NCI-H2081 (cell line): Measurements from ENCODE around the gene DMRT1.

Experiments
- DNase-seq, 2 experiments: peaks; one replicate each; lab custom pipeline; 2025; lab: John Stamatoyannopoulos, UW

The DMRT1 gene

DNA sequence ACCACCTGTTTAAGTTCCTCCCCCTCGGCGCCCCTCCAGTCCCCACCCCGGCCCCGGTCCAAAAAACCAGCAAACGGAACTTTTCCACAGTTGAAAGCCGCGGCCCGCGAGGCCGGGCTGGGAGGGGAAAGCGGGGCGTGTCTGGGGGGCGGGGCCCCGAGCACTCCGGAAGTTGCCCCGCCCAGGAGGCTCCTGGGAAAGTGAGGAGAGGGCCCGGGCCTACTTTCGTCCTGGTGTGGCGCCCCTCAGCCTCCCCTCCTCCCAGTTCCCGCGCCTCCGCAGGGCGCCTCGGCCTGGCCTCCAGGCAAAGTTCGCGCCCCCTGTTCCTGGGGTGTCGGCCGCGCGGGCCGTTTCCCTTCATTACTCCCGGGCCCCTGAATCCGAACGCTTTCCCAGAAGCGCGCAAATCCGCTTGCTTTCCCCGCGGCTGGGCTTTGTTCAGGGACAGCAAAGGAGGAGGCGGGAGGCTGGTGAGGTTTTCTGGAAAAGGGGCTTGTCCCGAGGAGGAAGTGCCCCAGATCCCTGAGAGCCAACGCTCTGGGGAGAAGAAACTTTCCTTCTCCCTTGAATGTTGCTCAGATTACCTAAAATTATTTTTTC is 130.5 kb downstream of the DMRT1 start:
- no peak for DNase-seq

DNA sequence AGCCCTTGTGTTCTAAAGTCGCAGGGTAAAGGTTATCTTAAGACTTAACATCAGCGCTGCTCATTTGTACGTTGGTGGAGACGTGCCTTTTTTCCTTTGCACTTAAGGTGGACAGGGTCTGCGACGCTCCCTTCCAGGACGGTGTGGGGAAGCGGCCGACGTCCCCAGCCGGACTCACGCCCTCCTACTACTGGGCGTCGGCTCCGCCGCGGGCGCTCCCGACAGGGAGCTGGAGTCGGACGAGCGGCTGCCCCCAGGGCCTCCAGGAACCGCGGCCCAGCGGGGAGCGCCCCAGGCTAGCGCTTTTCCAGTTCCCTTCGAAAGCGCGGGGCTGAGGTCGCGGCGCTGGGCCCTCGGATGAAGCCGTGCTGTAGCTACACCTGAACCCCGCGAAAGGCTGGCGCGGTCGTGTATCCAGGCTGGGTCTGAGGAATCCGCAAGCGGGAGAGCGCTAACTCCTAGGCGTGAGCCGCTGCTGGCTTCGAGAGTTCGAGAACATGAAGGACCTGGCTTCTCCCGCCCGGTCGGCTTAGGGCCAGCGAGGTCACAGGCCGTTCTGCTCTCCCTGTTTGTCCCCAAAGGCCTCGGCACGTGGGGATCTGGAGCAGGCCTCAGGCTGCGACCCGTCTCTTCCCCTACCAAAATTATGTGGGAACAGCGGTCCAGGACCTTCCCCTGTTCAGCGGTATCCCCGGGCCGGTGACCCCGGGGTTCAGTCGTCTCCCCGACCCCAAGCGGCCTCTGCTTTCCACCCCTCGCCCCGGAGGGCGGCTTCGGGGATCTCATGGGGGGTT is 131.2 kb downstream of the DMRT1 start:
- DNase-seq, result no peak

- no peak for DNase-seq
Observed at GRCh38 chr9:973295-973834, 131.9 kb downstream of the DMRT1 start.

- DNase-seq, result no peak
Observed at GRCh38 chr9:974031-974995, 132.8 kb downstream of the DMRT1 start.

- DNase-seq, result no peak
Observed at GRCh38 chr9:974996-975739, 133.7 kb downstream of the DMRT1 start.

- DNase-seq, result no peak
Observed at GRCh38 chr9:975740-976257, 134.3 kb downstream of the DMRT1 start.

DNA sequence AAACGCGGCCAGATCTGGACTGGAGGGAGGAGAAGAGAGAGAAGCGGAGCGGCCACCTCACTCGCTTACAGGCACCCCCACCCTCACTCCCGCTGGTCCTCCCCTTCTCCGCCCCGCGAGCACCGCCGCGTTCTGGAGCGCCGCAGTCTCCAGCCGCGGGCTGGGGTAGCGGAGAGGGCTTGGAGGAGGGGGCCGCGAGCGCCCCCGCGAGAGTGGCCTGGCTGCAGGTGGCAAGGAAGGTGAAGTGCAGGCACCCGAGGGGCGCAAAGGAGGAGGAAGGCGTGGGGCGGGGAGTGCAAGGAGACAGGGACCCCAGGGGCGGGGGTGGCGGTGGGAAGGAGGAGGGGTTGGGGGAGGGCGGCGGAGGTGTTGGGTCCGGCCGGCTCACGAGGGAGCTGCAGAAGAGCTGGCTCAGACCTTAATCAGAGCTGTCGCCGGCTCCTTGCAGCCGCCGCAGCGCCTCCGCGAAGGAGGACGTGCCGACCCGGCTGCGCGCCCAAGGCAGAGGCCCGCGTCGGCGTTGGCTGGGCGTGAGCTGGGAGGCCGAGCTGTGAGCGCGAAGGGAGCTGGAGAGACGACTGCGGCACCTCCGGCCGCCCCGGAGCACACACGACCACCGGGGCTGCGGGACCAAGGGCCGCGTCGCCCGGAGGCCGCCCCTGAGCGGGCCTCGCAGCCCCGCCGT is 134.9 kb downstream of the DMRT1 start, which contains the start of gene DMRT3:
DMRT3 (plus strand) TSS at position 398 of the 685 bp plus-strand sequence. CDS start 347 bp downstream, outside the sequence.
- no peak for DNase-seq

DNA sequence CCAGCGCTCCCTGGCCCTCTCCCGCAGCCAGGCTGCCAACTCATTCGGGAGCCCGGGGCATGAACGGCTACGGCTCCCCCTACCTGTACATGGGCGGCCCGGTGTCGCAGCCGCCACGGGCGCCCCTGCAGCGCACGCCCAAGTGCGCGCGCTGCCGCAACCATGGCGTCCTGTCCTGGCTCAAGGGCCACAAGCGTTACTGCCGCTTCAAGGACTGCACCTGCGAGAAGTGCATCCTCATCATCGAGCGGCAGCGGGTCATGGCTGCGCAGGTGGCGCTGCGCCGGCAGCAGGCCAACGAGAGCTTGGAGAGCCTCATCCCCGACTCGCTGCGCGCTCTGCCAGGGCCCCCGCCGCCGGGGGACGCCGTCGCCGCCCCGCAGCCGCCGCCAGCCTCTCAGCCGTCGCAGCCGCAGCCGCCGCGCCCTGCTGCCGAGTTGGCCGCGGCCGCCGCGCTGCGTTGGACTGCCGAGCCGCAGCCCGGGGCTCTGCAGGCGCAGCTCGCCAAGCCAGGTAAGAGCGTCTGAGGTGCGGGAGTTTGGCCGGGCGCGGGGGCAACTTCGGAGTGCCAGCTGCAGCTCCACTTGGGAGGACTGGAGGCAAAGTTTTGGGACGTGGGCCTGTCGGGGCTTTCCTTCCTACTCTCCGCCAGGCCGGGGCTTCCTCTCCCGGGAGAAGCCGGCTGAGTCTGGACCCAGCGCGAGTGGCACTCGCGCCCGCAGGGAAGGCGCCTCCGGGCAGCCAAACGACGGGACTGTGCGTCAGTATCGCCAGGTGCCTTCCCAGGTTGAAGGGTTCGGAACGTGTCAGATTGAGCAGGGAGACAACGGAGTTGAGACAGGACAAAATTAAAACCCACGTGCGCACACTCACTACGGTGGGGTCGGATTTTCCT is 135.7 kb downstream of the DMRT1 start:
- DNase-seq, result no peak

GRCh38 chr9:977838-978830 is 136.6 kb downstream of the DMRT1 start:
- DNase-seq, result no peak

- no peak for DNase-seq
Observed at GRCh38 chr9:979983-980382, 138.5 kb downstream of the DMRT1 start.

DNA sequence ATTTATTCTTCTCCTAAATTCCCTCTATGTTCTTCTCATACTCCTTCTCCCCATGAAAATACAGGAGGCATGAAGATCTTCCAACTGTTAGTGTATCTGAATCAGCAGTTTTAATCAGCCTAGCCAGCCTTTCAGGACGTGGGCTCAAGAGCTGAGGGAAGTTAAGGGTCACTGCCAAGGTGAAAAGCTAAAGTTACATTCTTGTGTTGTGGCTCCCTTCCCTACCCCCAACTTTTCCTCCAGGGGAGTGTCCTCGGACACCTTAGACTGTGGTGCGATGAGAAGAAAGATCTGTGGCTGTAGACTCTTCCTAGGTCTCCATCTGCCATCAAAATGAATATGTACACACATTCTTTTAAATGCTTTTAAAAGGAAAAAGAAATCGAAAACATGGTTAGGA is 139.1 kb downstream of the DMRT1 start:
- DNase-seq, result no peak

DNA sequence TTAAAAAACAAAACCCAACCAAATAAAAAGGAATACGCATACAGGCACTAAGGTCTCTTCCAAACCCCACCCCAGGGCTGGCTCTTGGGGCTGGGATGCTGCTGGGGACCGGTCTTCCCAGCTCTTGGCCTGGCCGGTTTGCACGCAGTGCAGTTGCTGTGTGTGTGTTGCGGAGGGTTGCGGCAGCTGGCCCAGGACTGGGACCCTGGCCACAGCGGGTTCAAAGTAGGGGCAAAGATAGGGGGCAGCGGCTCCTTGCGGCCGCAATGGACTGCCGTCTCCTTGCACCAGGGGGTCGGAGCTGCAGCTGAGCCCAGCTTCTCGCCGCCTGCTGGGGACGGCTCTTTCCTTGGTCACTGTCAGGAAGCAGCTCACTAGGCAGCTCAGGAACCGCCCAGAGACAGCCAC is 140.0 kb downstream of the DMRT1 start:
- DNase-seq, result no peak

DNA sequence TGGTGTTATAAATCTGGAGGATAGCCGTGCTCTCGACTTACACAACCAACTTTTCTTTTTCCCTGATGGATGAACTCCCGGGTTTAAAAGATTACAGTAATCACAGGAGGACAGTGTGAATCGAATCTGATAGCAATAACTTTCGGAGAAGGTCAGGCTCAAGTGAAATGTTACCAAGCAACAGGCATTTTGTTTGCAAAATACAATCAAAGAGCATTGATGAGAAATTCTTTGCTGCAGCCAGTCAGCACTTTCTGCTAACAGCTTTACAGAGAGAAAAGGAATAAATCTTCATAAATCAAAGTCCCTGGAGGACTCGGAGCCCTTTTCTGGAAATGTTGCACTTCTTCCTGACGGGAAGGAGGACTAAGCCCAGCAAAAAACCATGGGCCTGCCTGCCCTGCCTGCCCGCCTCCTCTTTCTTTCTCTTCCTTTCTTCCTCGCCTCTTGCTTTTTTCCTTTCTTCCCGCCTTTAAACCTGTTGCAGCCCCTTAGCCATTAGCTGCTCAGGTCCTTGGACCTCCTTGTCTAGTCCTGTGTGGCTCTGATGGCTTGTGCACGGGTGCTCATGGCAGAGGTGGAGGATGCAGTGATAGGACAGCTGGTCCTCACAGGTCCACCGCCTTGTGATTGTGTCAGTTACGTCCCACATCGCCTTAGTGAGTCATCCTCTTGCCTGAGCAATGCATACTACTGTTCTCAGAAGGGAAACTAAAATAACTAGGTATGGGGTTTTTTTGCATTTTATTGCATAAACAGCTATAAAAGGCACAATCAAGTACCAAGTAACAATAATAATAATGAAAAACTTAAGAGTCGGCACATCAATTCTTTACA is 141.1 kb downstream of the DMRT1 start:
- no peak for DNase-seq

GRCh38 chr9:994005-994404 is 152.5 kb downstream of the DMRT1 start:
- DNase-seq, result no peak

GRCh38 chr9:995192-995591 is 153.7 kb downstream of the DMRT1 start:
- no peak for DNase-seq

- no peak for DNase-seq
Observed at GRCh38 chr9:995781-996180, 154.3 kb downstream of the DMRT1 start.
